ENCODE data around the gene CMTM5. TPM values are rescaled to one million over a fixed set of nuclear protein-coding genes. Genes with fewer than 3 reads are reported as not detected.

CMTM5 gene
- total RNA-seq, 2 donors from 2014 or later = 0.40 to 1.4 TPM

- no peak within 1 kb of the TSS for H3K9ac ChIP-seq (ENCODE audit: extremely low read depth, low read length, poor library complexity, severe bottlenecking)
- no peak for TF ChIP-seq CTCF (conservative IDR thresholded peaks at IDR 0.05)
- peaks cover 8% of the 10 kb centered on the region for H3K27me3 ChIP-seq (ENCODE audit: control insufficient read depth, insufficient read depth, low read length, poor library complexity, severe bottlenecking)
- no peak for DNase-seq
- Mint-ChIP-seq H3K4me3 (no peak within 1 kb of the TSS), H3K36me3 (ENCODE audit: low read depth) (no peaks in the 10 kb centered on the region), H3K4me1 (no peaks in the 10 kb centered on the region), H3K27ac (no peak within 1 kb of the TSS), H3K27me3 (ENCODE audit: insufficient read depth) (peaks cover 39% of the 10 kb centered on the region), H3K9me3 (no peaks in the 10 kb centered on the region)
- no peaks in the 10 kb centered on the region for H3K4me1 ChIP-seq (ENCODE audit: control insufficient read depth, insufficient read depth, low read length)
- H3K36me3 ChIP-seq (ENCODE audit: control insufficient read depth, insufficient read depth, low read length) = no peaks in the 10 kb centered on the region
- no peak within 1 kb of the TSS for H3K27ac ChIP-seq (ENCODE audit: low read depth, low read length)
- no peak within 1 kb of the TSS for H3K4me3 ChIP-seq (ENCODE audit: low read length)
- H3K9me3 ChIP-seq (ENCODE audit: control insufficient read depth, low read length) = no peaks in the 10 kb centered on the region
- 85 to 88% methylated on average over 11 to 15 of the region's 15 CpGs for WGBS, 2 experiments (ENCODE audit: insufficient coverage in 1 of 2, insufficient read length in 1 of 2)
Measured at GRCh38 chr14:23407516-23408306, 30.9 kb downstream of the CMTM5 start, which contains the start of gene MYH6. TSS of gene MYH6 (minus strand) at chr14:23408273. CDS start at chr14:23407223, 1,050 bp downstream.

- H3K36me3 Mint-ChIP-seq (ENCODE audit: low read depth) = no peaks in the 10 kb centered on the region
- H3K4me1 Mint-ChIP-seq = no peaks in the 10 kb centered on the region
- no peaks in the 10 kb centered on the region for H3K36me3 ChIP-seq (ENCODE audit: control insufficient read depth, insufficient read depth, low read length)
- H3K27me3 Mint-ChIP-seq (ENCODE audit: insufficient read depth) = peaks cover 36% of the 10 kb centered on the region
- no peaks in the 10 kb centered on the region for H3K9me3 ChIP-seq (ENCODE audit: control insufficient read depth, low read length)
- H3K27me3 ChIP-seq (ENCODE audit: control insufficient read depth, insufficient read depth, low read length, poor library complexity, severe bottlenecking) = peaks cover 8% of the 10 kb centered on the region
- no peak overlapping the region for H3K4me3 ChIP-seq (ENCODE audit: low read length)
- H3K9ac ChIP-seq (ENCODE audit: extremely low read depth, low read length, poor library complexity, severe bottlenecking) = no peak overlapping the region
- no peak overlapping the region for H3K27ac ChIP-seq (ENCODE audit: low read depth, low read length)
- H3K27ac Mint-ChIP-seq = no peak overlapping the region
- WGBS, 2 experiments (ENCODE audit: insufficient coverage in 1 of 2, insufficient read length in 1 of 2) = 82 to 100% methylated on average over 1 to 5 of the region's 5 CpGs
- H3K4me3 Mint-ChIP-seq = no peak overlapping the region
- H3K9me3 Mint-ChIP-seq = no peaks in the 10 kb centered on the region
- no peak for TF ChIP-seq CTCF (conservative IDR thresholded peaks at IDR 0.05)
- no peaks in the 10 kb centered on the region for H3K4me1 ChIP-seq (ENCODE audit: control insufficient read depth, insufficient read depth, low read length)
- no peak for DNase-seq
Measured at GRCh38 chr14:23408307-23408630, 31.4 kb downstream of the CMTM5 start.

DNA sequence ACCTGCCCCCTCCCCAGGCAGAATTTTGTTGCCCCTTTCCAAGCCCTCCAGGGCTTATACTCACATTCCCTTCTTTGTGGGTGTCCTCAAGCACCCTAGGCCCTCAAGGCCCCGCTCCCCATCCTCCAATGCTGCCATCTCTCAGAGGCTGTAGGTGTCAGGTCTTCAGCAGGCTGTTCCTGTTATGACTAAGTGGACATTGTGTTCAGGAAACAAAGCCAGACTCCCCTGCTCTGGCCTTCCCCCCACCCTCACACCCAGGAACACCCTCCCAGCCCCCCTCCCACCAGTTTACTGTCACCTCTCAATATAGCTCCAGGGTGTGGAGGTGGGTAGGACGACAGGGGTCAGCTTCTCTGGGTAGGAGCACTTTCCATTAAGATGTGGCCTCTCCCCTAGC lies 32.6 kb downstream of the CMTM5 start:
- no peak overlapping the region for H3K27ac ChIP-seq (ENCODE audit: low read depth, low read length)
- H3K4me3 Mint-ChIP-seq = no peak overlapping the region
- no peaks in the 10 kb centered on the region for H3K4me1 ChIP-seq (ENCODE audit: control insufficient read depth, insufficient read depth, low read length)
- peaks cover 28% of the 10 kb centered on the region for H3K27me3 Mint-ChIP-seq (ENCODE audit: insufficient read depth)
- DNase-seq = no peak
- H3K9ac ChIP-seq (ENCODE audit: extremely low read depth, low read length, poor library complexity, severe bottlenecking) = no peak overlapping the region
- WGBS, 2 experiments (ENCODE audit: insufficient coverage in 1 of 2, insufficient read length in 1 of 2) = 74% methylated on average over 2 of the region's 2 CpGs; no CpG with 5 or more reads in 1 of the 2 experiments
- no peak for TF ChIP-seq CTCF (conservative IDR thresholded peaks at IDR 0.05)
- no peaks in the 10 kb centered on the region for H3K36me3 ChIP-seq (ENCODE audit: control insufficient read depth, insufficient read depth, low read length)
- no peak overlapping the region for H3K27ac Mint-ChIP-seq
- H3K9me3 ChIP-seq (ENCODE audit: control insufficient read depth, low read length) = no peaks in the 10 kb centered on the region
- no peaks in the 10 kb centered on the region for H3K9me3 Mint-ChIP-seq
- H3K27me3 ChIP-seq (ENCODE audit: control insufficient read depth, insufficient read depth, low read length, poor library complexity, severe bottlenecking) = peaks cover 8% of the 10 kb centered on the region
- no peaks in the 10 kb centered on the region for H3K36me3 Mint-ChIP-seq (ENCODE audit: low read depth)
- H3K4me3 ChIP-seq (ENCODE audit: low read length) = no peak overlapping the region
- H3K4me1 Mint-ChIP-seq = no peaks in the 10 kb centered on the region
